ENCODE measurements around the gene HIPK2.

DNA sequence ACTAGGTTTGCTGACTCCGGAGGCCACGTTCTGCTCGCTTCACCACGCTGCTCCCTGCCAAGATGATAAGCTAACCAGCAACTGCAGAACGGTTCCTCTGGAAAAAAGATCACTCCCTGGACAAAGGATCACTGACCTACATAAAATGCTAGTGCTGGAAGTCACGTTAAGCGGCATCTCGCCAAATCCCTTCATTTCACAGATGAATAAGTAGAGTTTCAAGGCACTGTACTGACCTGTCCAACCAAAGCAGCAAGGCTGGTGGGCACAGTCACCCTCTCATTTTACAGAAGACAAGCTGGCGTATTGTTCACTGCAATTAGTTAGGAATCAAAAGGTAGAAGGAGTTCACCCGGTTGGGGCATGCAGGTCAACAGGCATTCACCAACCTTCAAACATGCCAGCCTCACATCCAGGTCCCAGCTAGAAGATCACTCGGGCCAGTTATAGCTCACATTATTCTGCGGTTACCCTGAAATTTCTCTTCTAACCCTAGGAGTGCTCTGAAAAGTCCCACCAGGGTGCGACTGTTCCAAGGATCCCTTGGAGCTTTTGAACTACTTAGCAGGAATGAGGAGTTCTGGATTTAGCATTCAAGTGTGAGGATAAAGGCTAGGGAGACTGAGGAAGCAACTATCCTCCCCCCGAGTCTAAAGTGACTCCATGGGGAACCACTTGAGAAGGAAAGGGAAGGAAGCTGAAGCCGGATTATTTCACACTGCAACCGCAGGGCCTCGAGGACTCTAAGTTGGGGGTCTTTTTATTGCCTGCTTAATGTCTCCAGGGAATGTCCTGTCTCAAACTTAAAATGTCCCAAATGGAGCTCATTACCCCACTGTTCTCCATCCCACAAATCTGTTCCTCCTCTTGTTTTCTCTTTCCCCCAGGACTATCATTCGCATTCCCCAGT lies 32.8 kb downstream of the HIPK2 start:
- TF ChIP-seq POLR2AphosphoS5 (IDR thresholded peaks at IDR 0.05) (no peak), POLR2A (IDR thresholded peaks at IDR 0.05) (no peak), EP300 (IDR thresholded peaks at IDR 0.05) (no peak)
- TF ChIP-seq, protein P1, sequence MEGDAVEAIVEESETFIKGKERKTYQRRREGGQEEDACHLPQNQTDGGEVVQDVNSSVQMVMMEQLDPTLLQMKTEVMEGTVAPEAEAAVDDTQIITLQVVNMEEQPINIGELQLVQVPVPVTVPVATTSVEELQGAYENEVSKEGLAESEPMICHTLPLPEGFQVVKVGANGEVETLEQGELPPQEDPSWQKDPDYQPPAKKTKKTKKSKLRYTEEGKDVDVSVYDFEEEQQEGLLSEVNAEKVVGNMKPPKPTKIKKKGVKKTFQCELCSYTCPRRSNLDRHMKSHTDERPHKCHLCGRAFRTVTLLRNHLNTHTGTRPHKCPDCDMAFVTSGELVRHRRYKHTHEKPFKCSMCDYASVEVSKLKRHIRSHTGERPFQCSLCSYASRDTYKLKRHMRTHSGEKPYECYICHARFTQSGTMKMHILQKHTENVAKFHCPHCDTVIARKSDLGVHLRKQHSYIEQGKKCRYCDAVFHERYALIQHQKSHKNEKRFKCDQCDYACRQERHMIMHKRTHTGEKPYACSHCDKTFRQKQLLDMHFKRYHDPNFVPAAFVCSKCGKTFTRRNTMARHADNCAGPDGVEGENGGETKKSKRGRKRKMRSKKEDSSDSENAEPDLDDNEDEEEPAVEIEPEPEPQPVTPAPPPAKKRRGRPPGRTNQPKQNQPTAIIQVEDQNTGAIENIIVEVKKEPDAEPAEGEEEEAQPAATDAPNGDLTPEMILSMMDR (IDR thresholded peaks at IDR 0.05), result no peak
